ENCODE measurements around the gene S100A10. TPM values are rescaled to one million over a fixed set of nuclear protein-coding genes. Genes with fewer than 3 reads are reported as not detected.

The S100A10 gene
- total and polyA plus RNA-seq, 8 donors: 6.4 to 830 (median 165) TPM

DNA sequence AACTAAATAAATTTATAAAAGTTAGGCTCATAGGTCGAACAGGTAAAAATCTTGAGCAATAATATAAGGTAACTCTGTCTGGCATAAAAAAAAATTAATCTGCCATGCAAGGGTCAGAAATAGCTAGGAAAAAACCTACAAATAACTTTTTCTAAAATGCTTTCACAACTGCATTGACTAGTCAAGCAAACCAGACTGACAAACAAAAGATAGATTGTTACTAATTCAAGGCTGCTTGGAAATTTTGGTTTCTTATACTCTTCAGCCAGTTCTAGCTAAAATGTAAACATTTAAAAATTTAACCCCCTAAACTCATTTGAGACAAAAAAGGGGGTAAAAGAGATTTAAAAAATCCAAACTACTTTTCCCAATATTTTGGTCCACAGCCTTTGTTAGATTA, 40.8 kb downstream of the S100A10 start:
- TF ChIP-seq, protein P1, sequence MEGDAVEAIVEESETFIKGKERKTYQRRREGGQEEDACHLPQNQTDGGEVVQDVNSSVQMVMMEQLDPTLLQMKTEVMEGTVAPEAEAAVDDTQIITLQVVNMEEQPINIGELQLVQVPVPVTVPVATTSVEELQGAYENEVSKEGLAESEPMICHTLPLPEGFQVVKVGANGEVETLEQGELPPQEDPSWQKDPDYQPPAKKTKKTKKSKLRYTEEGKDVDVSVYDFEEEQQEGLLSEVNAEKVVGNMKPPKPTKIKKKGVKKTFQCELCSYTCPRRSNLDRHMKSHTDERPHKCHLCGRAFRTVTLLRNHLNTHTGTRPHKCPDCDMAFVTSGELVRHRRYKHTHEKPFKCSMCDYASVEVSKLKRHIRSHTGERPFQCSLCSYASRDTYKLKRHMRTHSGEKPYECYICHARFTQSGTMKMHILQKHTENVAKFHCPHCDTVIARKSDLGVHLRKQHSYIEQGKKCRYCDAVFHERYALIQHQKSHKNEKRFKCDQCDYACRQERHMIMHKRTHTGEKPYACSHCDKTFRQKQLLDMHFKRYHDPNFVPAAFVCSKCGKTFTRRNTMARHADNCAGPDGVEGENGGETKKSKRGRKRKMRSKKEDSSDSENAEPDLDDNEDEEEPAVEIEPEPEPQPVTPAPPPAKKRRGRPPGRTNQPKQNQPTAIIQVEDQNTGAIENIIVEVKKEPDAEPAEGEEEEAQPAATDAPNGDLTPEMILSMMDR (IDR thresholded peaks at IDR 0.05): no peak
- 52 to 72% (median 54%) methylated on average over 1 of the region's 1 CpG for WGBS, 5 donors
- Histone ChIP-seq H3K9me3 (no peaks in the 10 kb centered on the region), H3K27ac (no peak overlapping the region), H3K36me3 (no peaks in the 10 kb centered on the region), H3K27me3 (no peaks in the 10 kb centered on the region), H3K4me1 (no peaks in the 10 kb centered on the region), H3K4me3 (no peak overlapping the region)
- DNase-seq: no peak
- intact Hi-C loops (cut with DNase I; ENCODE audit: low total_unique reads): no loop called here

DNA sequence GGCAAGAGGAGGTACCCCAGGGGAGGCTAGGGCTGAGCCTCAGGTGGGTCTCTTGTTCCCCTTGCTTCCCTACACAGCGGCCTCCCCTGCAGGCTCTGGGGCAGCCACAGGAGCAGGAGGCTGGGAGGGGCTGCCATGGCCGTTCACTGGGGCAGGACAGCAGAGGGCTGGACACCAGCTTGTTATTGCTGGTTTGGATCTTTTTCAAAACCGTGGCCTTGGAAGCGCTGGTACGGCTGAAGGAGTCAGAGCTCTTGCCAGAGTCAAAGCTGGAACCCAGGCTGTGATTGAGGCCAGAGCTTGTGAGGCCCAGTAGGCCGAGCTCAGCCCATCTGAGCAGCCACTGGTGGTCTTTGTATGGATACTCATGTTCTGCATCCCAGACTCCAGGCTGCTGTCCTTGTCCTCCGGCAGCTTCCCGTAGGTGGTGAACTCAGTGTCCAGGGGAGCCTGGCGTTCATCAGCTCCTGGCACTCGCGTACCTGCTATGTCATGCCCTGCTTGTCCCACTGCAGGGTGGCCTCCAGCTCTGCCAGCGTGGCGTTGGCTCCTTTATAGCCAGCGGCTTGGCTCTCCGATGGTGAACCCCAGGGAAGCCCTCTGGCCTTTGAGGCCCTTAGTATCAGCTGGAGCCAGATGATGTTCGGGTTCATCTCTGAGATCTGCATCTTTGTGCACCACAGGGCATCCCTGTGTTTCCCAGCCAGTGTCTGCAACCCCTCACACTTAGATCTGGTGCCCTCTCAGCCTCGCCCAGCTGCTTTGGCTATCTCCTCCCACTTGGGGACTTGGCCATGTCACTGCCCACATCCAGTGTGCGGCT, 44.1 kb downstream of the S100A10 start:
- intact Hi-C loops (cut with DNase I; ENCODE audit: low total_unique reads): no loop called here
- 92 to 95% (median 93%) methylated on average over 17 to 18 of the region's 18 CpGs for WGBS, 5 donors
- Histone ChIP-seq H3K4me1 (peaks cover 15 to 23% (median 19%) of the 10 kb centered on the region in 4 donors), H3K9me3 (no peaks in the 10 kb centered on the region), H3K27ac (no peak overlapping the region), H3K27me3 (no peaks in the 10 kb centered on the region), H3K36me3 (no peaks in the 10 kb centered on the region), H3K4me3 (no peak overlapping the region)
- TF ChIP-seq POLR2AphosphoS5 (IDR thresholded peaks at IDR 0.05) (no peak), EP300 (IDR thresholded peaks at IDR 0.05) (no peak), POLR2A (IDR thresholded peaks at IDR 0.05) (no peak)
- TF ChIP-seq, protein P1 (IDR thresholded peaks at IDR 0.05): no peak
- DNase-seq: no peak

DNA sequence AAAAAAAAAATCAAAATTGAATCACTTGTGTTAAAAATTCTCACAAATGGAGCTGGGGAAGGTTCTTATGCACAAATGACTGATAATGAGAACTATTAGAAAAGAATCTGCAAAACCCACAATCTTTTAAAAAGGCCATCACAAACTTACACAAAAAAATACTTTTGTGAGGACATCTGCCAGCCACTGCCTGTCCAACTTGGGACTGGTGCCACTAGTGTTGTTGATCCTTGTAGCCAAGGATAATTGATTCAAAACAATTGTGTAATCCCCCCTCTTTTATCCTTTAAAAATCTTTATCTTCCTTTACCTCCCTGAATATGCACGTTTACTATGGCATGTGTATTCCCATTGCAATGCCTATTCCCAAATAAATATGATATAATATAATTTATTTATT, 45.2 kb downstream of the S100A10 start:
- intact Hi-C loops (cut with DNase I; ENCODE audit: low total_unique reads): no loop called here
- Histone ChIP-seq H3K4me3 (no peak overlapping the region), H3K36me3 (no peaks in the 10 kb centered on the region), H3K9me3 (no peaks in the 10 kb centered on the region), H3K27me3 (no peaks in the 10 kb centered on the region), H3K27ac (no peak overlapping the region), H3K4me1 (peaks cover 18 to 32% (median 29%) of the 10 kb centered on the region in 4 donors)
- no peak for DNase-seq
- WGBS, 5 donors: 74 to 100% (median 85%) methylated on average over 1 of the region's 1 CpG
- TF ChIP-seq, protein P1 (IDR thresholded peaks at IDR 0.05): no peak
- TF ChIP-seq EP300 (IDR thresholded peaks at IDR 0.05) (no peak), POLR2A (IDR thresholded peaks at IDR 0.05) (no peak), POLR2AphosphoS5 (IDR thresholded peaks at IDR 0.05) (no peak)

DNA sequence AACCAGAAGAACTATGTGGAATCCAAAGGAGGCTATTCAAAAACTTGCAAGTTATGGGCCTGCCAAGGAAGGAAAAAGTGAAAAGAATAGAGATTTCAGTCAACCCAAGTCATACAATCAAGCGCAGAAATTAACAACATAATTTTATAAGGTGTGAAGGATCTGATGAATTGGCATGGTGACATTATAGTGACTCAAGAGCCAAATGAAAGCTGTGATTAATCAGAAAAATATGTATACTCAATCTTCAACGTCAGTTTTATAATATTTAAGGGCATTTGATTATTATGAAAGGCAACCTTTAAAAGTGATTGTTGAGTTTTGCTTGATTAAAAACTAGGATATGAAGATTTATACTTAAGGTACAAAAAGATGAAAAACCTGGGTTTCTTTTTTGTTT, 46.5 kb downstream of the S100A10 start:
- DNase-seq: no peak
- Histone ChIP-seq H3K4me1 (peaks cover 18 to 32% (median 29%) of the 10 kb centered on the region in 4 donors), H3K4me3 (no peak overlapping the region), H3K36me3 (no peaks in the 10 kb centered on the region), H3K9me3 (no peaks in the 10 kb centered on the region), H3K27me3 (no peaks in the 10 kb centered on the region), H3K27ac (peak overlapping the region in 2 of 5 donors; percentile 24 to 74)
- 68 to 88% (median 75%) methylated on average over 2 of the region's 2 CpGs for WGBS, 5 donors
- intact Hi-C loops (cut with DNase I; ENCODE audit: low total_unique reads): no loop called here
- TF ChIP-seq POLR2A (IDR thresholded peaks at IDR 0.05): no peak
- TF ChIP-seq, protein P1 (IDR thresholded peaks at IDR 0.05): no peak
- no peak for TF ChIP-seq EP300 (IDR thresholded peaks at IDR 0.05)
- no peak for TF ChIP-seq POLR2AphosphoS5 (IDR thresholded peaks at IDR 0.05)
